Heart left ventricle (tissue), 16 donors: ENCODE measurements around the gene GPR137. TPM values are rescaled to one million over a fixed set of nuclear protein-coding genes. Genes with fewer than 3 reads are reported as not detected.

Source experiments
- ATAC-seq, 4 donors: fragments of 200-7000 bp; cut with Tn5 transposase; one replicate each; pipeline ENCODE4 v1.9.1; 2020 to 2022; ENCODE audit warnings: moderate library complexity in 4 of 4, mild to moderate bottlenecking in 3 of 4, moderate number of reproducible peaks in 1 of 4
- DNase-seq, 5 donors: peaks; one replicate each; pipeline ENCODE4 v3.0.0-alpha.2; 2020
- H3K27ac ChIP-seq, 12 donors: fragments of 200-600 bp; sonication (generic) in 4 of 12; one replicate each; pipeline versions ENCODE4 v1.5.0 to v1.8.0; 2016 to 2022; ENCODE audit warnings: mild to moderate bottlenecking in 2 of 12
- H3K27me3 ChIP-seq, 9 donors: fragments of 200-600 bp; sonication (generic) in 2 of 9; one replicate each; pipeline versions ENCODE4 v1.5.1 to v1.8.0; 2016 to 2022; ENCODE audit warnings: mild to moderate bottlenecking in 3 of 9
- H3K36me3 ChIP-seq, 9 donors: fragments of 200-600 bp; sonication (generic) in 2 of 9; one replicate each; pipeline versions ENCODE4 v1.5.0 to v1.8.0; 2018 to 2022; ENCODE audit warnings: mild to moderate bottlenecking in 2 of 9
- H3K4me1 ChIP-seq, 12 donors: fragments of 200-600 bp; sonication (generic) in 4 of 12; one replicate each; pipeline versions ENCODE4 v1.5.0 to v1.8.0; 2016 to 2022; ENCODE audit warnings: mild to moderate bottlenecking in 3 of 12
- H3K4me3 ChIP-seq, 12 donors: fragments of 200-600 bp; sonication (generic) in 4 of 12; one replicate each; pipeline versions ENCODE4 v1.5.0 to v1.8.0; 2017 to 2022; ENCODE audit warnings: mild to moderate bottlenecking in 9 of 12, moderate library complexity in 4 of 12
- H3K9me3 ChIP-seq, 12 donors: fragments of 200-600 bp; sonication (generic) in 4 of 12; one replicate each; pipeline versions ENCODE4 v1.5.0 to v1.8.0; 2016 to 2022; ENCODE audit warnings: mild to moderate bottlenecking in 1 of 12
- CTCF ChIP-seq, 12 donors: fragments of 200-600 bp; sonication (generic) in 4 of 12; IDR thresholded peaks; one replicate each; pipeline versions ENCODE4 v1.5.0 to v1.8.0; 2018 to 2022; ENCODE audit warnings: antibody characterized with exemption in 12 of 12, mild to moderate bottlenecking in 5 of 12
- POLR2A ChIP-seq, 2 donors: fragments of 450-650 bp; IDR thresholded peaks; one replicate each; pipeline ENCODE4 v1.6.1; 2017; ENCODE audit warnings: antibody characterized with exemption in 2 of 2, mild to moderate bottlenecking in 2 of 2, moderate library complexity in 2 of 2
- WGBS, 4 donors: extraction: QIAGEN DNeasy Blood & Tissue Kit in 2 of 4; methylation state at CpG; one replicate each; pipeline versions ENCODE4 v1.1.5 to v1.1.7; 2013 to 2018; 5-methylcytosine and 5-hydroxymethylcytosine counted together
- intact Hi-C, 10 donors: fragments of 100-400 bp; cut with DNase I; formaldehyde crosslinking; loops; one replicate each; pipeline versions ENCODE4 v1.11.1 to v1.14.2; 2022
- polyA plus RNA-seq, 2 donors: library from polyadenylated mRNA; stranded (reverse); fragments of 200-250 nt; gene quantifications; one replicate each; pipeline ENCODE4 v1.2.3, GENCODE V29; 2013
- total RNA-seq, 9 donors: library from RNA; depleted of rRNA in 2 of 9; stranded (reverse); fragments of >200 nt in 2 of 9; fragmentation: NEBNext Ultra II Directional in 3 of 9; extraction: Animal tissue kit (Norgen Biotek cat#: 25700) in 3 of 9; gene quantifications; one replicate each; pipeline versions ENCODE4 v1.1.0 to v1.2.4, GENCODE V29; 2016 to 2023
- donor health status: ischemic (EF 13 %, LVEDD 7.1; RV severe dilation, severe dysfunction).
- donor health status: healthy with polysubstance abuse.
- donor health status: DM: no; HTN: yes; CAD: no.
- donor health status: DM: no; HTN: no; CAD: no.
- donor health status: ischemic (EF 25% LVEDD 6.9; RV normal size, moderate dysfunction).
- donor health status: ischemic (EF 25% LVEDD 5.7; RV mildly dilated, moderate dysfunction).
- donor health status: healthy.
- donor health status: DM: yes; HTN: yes; CAD: no.
- donor health status: ischemic (EF 35%, LVEDD 5.7; RV mildly dilated, moderate dysfunction).
- donor health status: nonischemic (EF 11% LVEDD 7.7; RV severe dilation, severe dysfunction).
- donor health status: DM: yes; HTN: yes; CAD: no.
- donor health status: PGD.
- donor health status: ischemic (EF 29% LVEDD 5.4; RV normal size, mild dysfunction).
- donor health status: nonischemic (EF 23%, LVEDD 6.1; RV moderate dilation, normal function).

GPR137 gene
- total and polyA plus RNA-seq, 11 donors, result 20.2 to 48.3 (median 26.2) TPM

- intact Hi-C loops, result loop anchor here in 4 of 10 donors (1.0 to 10.0 kb wide), 6 partner anchors 17 to 54 kb away; partner anchors contain the start of genes CATSPERZ (in 3 of the 4) and ESRRA (in 1 of the 4)
- H3K27ac ChIP-seq, result peak within 1 kb of the TSS in 11 of 12 donors; percentile 62 to 92 (median 79)
- no peaks in the 10 kb centered on the region for H3K9me3 ChIP-seq
- ATAC-seq (peak; percentile 21 to 64 (median 50)), DNase-seq (peak in 4 of 5 donors; percentile 65 to 85 (median 72))
- H3K36me3 ChIP-seq, result peaks cover 0 to 19% (median 13%) of the 10 kb centered on the region in 9 donors
- H3K27me3 ChIP-seq, result no peaks in the 10 kb centered on the region
- peak within 1 kb of the TSS; percentile 62 to 100 (median 92) for H3K4me3 ChIP-seq
- WGBS, 4 donors, result 0 to 2% (median 1%) methylated on average over 21 to 75 of the region's 75 CpGs
- peaks cover 5 to 55% (median 33%) of the 10 kb centered on the region in 12 donors for H3K4me1 ChIP-seq
- TF ChIP-seq CTCF (IDR thresholded peaks at IDR 0.05) (peak; percentile 49 to 94 (median 80)), POLR2A (IDR thresholded peaks at IDR 0.05) (peak in 1 of 2 donors; percentile 68)
These were observed 34.5 kb upstream of the GPR137 start, which contains the start of gene PLCB3 for GRCh38 chr11:64251016-64251752. PLCB3 (plus strand) TSS chr11:64251530; CDS start chr11:64251650, 120 bp downstream.

GRCh38 chr11:64251753-64252002 lies 34.0 kb upstream of the GPR137 start:
- no peaks in the 10 kb centered on the region for H3K27me3 ChIP-seq
- peak in 1 of 5 donors; percentile 52 for DNase-seq
- intact Hi-C loops, result loop anchor here in 4 of 10 donors (1.0 to 10.0 kb wide), 6 partner anchors 17 to 53 kb away; partner anchors contain the start of genes CATSPERZ (in 3 of the 4) and ESRRA (in 1 of the 4)
- H3K4me3 ChIP-seq, result peak overlapping the region; percentile 62 to 100 (median 92)
- no peak for ATAC-seq
- H3K36me3 ChIP-seq, result peaks cover 0 to 24% (median 18%) of the 10 kb centered on the region in 9 donors
- WGBS, 4 donors, result 0 to 1% (median 0%) methylated on average over 17 to 18 of the region's 18 CpGs
- no peaks in the 10 kb centered on the region for H3K9me3 ChIP-seq
- H3K27ac ChIP-seq, result peak overlapping the region in 11 of 12 donors; percentile 62 to 92 (median 79)
- TF ChIP-seq CTCF (IDR thresholded peaks at IDR 0.05) (no peak), POLR2A (IDR thresholded peaks at IDR 0.05) (no peak)
- peaks cover 5 to 53% (median 33%) of the 10 kb centered on the region in 12 donors for H3K4me1 ChIP-seq

- H3K36me3 ChIP-seq, result peaks cover 0 to 30% (median 23%) of the 10 kb centered on the region in 9 donors
- H3K4me1 ChIP-seq, result peaks cover 5 to 48% (median 31%) of the 10 kb centered on the region in 12 donors
- no peaks in the 10 kb centered on the region for H3K27me3 ChIP-seq
- ATAC-seq (peak in 3 of 4 donors; percentile 4 to 43 (median 24)), DNase-seq (peak in 4 of 5 donors; percentile 58 to 70 (median 63))
- H3K4me3 ChIP-seq, result peak overlapping the region; percentile 62 to 100 (median 92)
- H3K9me3 ChIP-seq, result no peaks in the 10 kb centered on the region
- H3K27ac ChIP-seq, result peak overlapping the region in 11 of 12 donors; percentile 19 to 92 (median 79)
- TF ChIP-seq CTCF (IDR thresholded peaks at IDR 0.05) (peak in 4 of 12 donors; percentile 11 to 31 (median 17)), POLR2A (IDR thresholded peaks at IDR 0.05) (no peak)
- intact Hi-C loops, result loop anchor here in 2 of 10 donors (5.0 to 10.0 kb wide), 2 partner anchors 50 to 53 kb away; partner anchors contain the start of genes CATSPERZ (in 2 of the 2) and ESRRA (in 1 of the 2)
- 12 to 20% (median 16%) methylated on average over 16 to 23 of the region's 23 CpGs for WGBS, 4 donors
These were observed 33.4 kb upstream of the GPR137 start for GRCh38 chr11:64252003-64252872.
